ENCODE measurements around the gene C16orf87.

DNA sequence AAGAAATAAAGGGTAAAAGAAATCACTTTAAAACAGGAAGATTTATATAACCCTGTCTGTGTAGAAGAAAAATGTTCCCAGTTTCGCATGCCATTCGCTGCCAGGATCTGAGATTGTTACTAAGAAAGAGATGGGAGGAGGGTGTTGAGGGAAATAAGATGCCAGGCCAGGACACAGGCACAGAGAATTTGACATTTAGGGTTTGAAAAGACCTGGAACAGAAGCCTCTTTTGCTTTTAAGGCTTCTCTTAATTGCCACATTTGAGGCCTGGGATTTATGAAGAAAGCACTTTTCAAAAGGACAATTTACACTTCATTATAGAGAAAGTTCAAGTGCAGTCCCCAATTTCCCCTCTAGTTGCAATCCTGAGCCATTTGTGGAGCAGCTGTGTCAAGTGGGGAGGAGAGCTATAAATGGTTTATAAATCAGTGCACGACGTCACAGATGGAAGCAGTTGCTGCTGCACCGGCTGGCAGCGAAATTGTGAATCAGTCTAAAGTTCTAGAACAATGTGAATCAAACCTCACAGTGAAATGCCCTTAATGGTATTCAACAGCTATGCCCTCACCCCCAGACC lies 26.5 kb upstream of the C16orf87 start:
- no peak for TF ChIP-seq CREB1 (CRISPR knock-in tag; IDR thresholded peaks at IDR 0.05)
- TF ChIP-seq, protein P1, sequence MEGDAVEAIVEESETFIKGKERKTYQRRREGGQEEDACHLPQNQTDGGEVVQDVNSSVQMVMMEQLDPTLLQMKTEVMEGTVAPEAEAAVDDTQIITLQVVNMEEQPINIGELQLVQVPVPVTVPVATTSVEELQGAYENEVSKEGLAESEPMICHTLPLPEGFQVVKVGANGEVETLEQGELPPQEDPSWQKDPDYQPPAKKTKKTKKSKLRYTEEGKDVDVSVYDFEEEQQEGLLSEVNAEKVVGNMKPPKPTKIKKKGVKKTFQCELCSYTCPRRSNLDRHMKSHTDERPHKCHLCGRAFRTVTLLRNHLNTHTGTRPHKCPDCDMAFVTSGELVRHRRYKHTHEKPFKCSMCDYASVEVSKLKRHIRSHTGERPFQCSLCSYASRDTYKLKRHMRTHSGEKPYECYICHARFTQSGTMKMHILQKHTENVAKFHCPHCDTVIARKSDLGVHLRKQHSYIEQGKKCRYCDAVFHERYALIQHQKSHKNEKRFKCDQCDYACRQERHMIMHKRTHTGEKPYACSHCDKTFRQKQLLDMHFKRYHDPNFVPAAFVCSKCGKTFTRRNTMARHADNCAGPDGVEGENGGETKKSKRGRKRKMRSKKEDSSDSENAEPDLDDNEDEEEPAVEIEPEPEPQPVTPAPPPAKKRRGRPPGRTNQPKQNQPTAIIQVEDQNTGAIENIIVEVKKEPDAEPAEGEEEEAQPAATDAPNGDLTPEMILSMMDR (IDR thresholded peaks at IDR 0.05) = no peak
